HepG2 (cell line): ENCODE results near the gene GGA3. TPM values are rescaled to one million over a fixed set of nuclear protein-coding genes. Genes with fewer than 3 reads are reported as not detected.

Experiments used
- ATF7-NPFF ChIP-seq: sonication (generic); formaldehyde crosslinking; IDR thresholded peaks from 2 replicates; pipeline ENCODE4 v1.8.1; 2023; ENCODE audit warnings: mild to moderate bottlenecking, low read depth, missing genetic modification reagents, moderate library complexity
- DRAP1 ChIP-seq: IDR thresholded peaks from 2 replicates; pipeline ENCODE4 v1.6.1; 2016; ENCODE audit warnings: missing genetic modification reagents, missing compliant biosample characterization
- GFI1 ChIP-seq: sonication (generic); formaldehyde crosslinking; IDR thresholded peaks from 2 replicates; pipeline ENCODE4 v1.5.0; 2020; ENCODE audit warnings: missing genetic modification reagents, mild to moderate bottlenecking, borderline replicate concordance
- NRL ChIP-seq: sonication (generic); formaldehyde crosslinking; IDR thresholded peaks from 2 replicates; pipeline ENCODE4 v1.5.0; 2020; ENCODE audit warnings: missing genetic modification reagents, mild to moderate bottlenecking, moderate library complexity, borderline replicate concordance
- PCBP2 ChIP-seq: fragments of 200-400 bp; formaldehyde crosslinking; optimal IDR thresholded peaks from 2 replicates; pipeline ENCODE3; 2018; ENCODE audit warnings: low read length, low read depth; ENCODE audit not compliant: poor library complexity, severe bottlenecking
- PHF21A ChIP-seq: sonication (generic); formaldehyde crosslinking; IDR thresholded peaks from 2 replicates; pipeline ENCODE4 v1.5.0; 2020; ENCODE audit warnings: mild to moderate bottlenecking, missing genetic modification reagents
- PLSCR1 ChIP-seq: sonication (generic); formaldehyde crosslinking; IDR thresholded peaks from 2 replicates; pipeline ENCODE4 v1.5.0; 2020; ENCODE audit warnings: missing genetic modification reagents, mild to moderate bottlenecking, borderline replicate concordance
- POGZ ChIP-seq: sonication (generic); formaldehyde crosslinking; IDR thresholded peaks from 2 replicates; pipeline ENCODE4 v1.4.0; 2020; ENCODE audit warnings: mild to moderate bottlenecking, missing genetic modification reagents
- RXRB ChIP-seq: IDR thresholded peaks from 2 replicates; pipeline ENCODE4 v1.6.1; 2016; ENCODE audit warnings: borderline replicate concordance, missing genetic modification reagents, missing compliant biosample characterization
- SAFB2 ChIP-seq: sonication (generic); formaldehyde crosslinking; IDR thresholded peaks from 2 replicates; pipeline ENCODE4 v1.5.1; 2020; ENCODE audit warnings: missing genetic modification reagents, low read depth, mild to moderate bottlenecking, borderline replicate concordance
- TP53 ChIP-seq: sonication (generic); formaldehyde crosslinking; conservative IDR thresholded peaks from 2 replicates; pipeline ENCODE4 v1.4.0; 2020; ENCODE audit warnings: missing genetic modification reagents
- YEATS2 ChIP-seq: sonication (generic); formaldehyde crosslinking; IDR thresholded peaks from 2 replicates; pipeline ENCODE4 v1.4.0; 2020; ENCODE audit warnings: missing genetic modification reagents, borderline replicate concordance
- ZFP36L1 ChIP-seq: sonication (generic); formaldehyde crosslinking; IDR thresholded peaks from 2 replicates; pipeline ENCODE4 v1.8.0; 2022; ENCODE audit warnings: mild to moderate bottlenecking, missing genetic modification reagents, moderate library complexity
- ZHX2 ChIP-seq, 2 experiments: sonication (generic) in 1 of 2; formaldehyde crosslinking in 1 of 2; IDR thresholded peaks; 2 replicates each; pipeline versions ENCODE4 v1.6.1 to v1.9.0; 2014 to 2022; ENCODE audit warnings: antibody characterized with exemption in 1 of 2, borderline replicate concordance in 1 of 2, inconsistent platforms in 1 of 2, low read depth in 1 of 2, missing genetic modification reagents in 1 of 2
- ZKSCAN1 ChIP-seq: fragments of 150-350 bp; IDR thresholded peaks from 2 replicates; pipeline ENCODE4 v1.6.1; 2014; ENCODE audit warnings: low read length
- ZNF124 ChIP-seq: sonication (generic); formaldehyde crosslinking; IDR thresholded peaks from 2 replicates; pipeline ENCODE4 v1.4.0; 2020; ENCODE audit warnings: missing genetic modification reagents
- ZNF879 ChIP-seq: sonication (generic); formaldehyde crosslinking; IDR thresholded peaks from 2 replicates; pipeline ENCODE4 v1.8.1; 2023; ENCODE audit warnings: missing genetic modification reagents
- polyA plus RNA-seq, 8 experiments: library from polyadenylated mRNA; depleted of rRNA in 3 of 8; stranded (reverse) in 7 of 8; unstranded in 1 of 8; fragments of >200 nt; fragmentation: Illumina TruSeq in 4 of 8; extraction: Trizol in 4 of 8; gene quantifications; 2 replicates each; pipeline versions ENCODE4 v1.2.1 to v1.2.3, GENCODE V29; 2011 to 2016; ENCODE audit warnings: low read depth in 4 of 8, missing spikeins in 1 of 8, mixed read lengths in 1 of 8; ENCODE audit not compliant: insufficient read depth in 1 of 8
- total RNA-seq, 5 experiments: library from RNA; depleted of rRNA; stranded (reverse); fragments of >200 nt; fragmentation: Illumina TruSeq; extraction: Trizol; gene quantifications; 2 replicates each; pipeline ENCODE4 v1.2.3, GENCODE V29; 2016; ENCODE audit warnings: low read depth in 1 of 5
- TF ChIP-seq, protein P1 (sequence below): sonication (generic); formaldehyde crosslinking; conservative IDR thresholded peaks from 2 replicates; pipeline ENCODE4 v1.4.0; 2020; ENCODE audit warnings: missing genetic modification reagents

GGA3 gene
- total and polyA plus RNA-seq, 2 of the 13 experiments (the other 11 are each of a cell fraction or from before 2014, with no cell fraction given): 28.4 to 43.7 TPM

GRCh38 chr17:75308732-75309629, 47.6 kb upstream of the GGA3 start (continued):
- TF ChIP-seq ZHX2 (IDR thresholded peaks at IDR 0.05; ENCODE audit: low read depth): no peak
- no peak; the same call in 1 of the 2 replicates for TF ChIP-seq ZHX2 (CRISPR knock-in tag; IDR thresholded peaks at IDR 0.05; ENCODE audit: borderline replicate concordance)
- TF ChIP-seq PHF21A (CRISPR knock-in tag): peak; percentile 91
- peak; percentile 14; the same call in 1 of the 2 replicates for TF ChIP-seq ATF7-NPFF (CRISPR knock-in tag)
- TF ChIP-seq GFI1 (CRISPR knock-in tag): peak; percentile 86
- TF ChIP-seq ZNF879 (CRISPR knock-in tag): no peak
- peak; percentile 95 for TF ChIP-seq RXRB (CRISPR knock-in tag)
- TF ChIP-seq, protein P1, sequence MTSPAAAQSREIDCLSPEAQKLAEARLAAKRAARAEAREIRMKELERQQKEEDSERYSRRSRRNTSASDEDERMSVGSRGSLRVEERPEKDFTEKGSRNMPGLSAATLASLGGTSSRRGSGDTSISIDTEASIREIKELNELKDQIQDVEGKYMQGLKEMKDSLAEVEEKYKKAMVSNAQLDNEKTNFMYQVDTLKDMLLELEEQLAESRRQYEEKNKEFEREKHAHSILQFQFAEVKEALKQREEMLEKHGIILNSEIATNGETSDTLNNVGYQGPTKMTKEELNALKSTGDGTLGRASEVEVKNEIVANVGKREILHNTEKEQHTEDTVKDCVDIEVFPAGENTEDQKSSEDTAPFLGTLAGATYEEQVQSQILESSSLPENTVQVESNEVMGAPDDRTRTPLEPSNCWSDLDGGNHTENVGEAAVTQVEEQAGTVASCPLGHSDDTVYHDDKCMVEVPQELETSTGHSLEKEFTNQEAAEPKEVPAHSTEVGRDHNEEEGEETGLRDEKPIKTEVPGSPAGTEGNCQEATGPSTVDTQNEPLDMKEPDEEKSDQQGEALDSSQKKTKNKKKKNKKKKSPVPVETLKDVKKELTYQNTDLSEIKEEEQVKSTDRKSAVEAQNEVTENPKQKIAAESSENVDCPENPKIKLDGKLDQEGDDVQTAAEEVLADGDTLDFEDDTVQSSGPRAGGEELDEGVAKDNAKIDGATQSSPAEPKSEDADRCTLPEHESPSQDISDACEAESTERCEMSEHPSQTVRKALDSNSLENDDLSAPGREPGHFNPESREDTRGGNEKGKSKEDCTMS (CRISPR knock-in tag): no peak
- TF ChIP-seq TP53 (CRISPR knock-in tag): no peak
- TF ChIP-seq ZFP36L1 (CRISPR knock-in tag): 0 out of 2 replicates have a peak, but pooled peaks have one; percentile 79
- TF ChIP-seq PLSCR1 (CRISPR knock-in tag): no peak
- peak; percentile 19; the same call in 1 of the 2 replicates for TF ChIP-seq ZNF124 (CRISPR knock-in tag)
- TF ChIP-seq SAFB2 (CRISPR knock-in tag): peak; percentile 45; the same call in 1 of the 2 replicates
- TF ChIP-seq ZKSCAN1: no peak
- peak; percentile 61; the same call in 1 of the 2 replicates for TF ChIP-seq DRAP1
- peak; percentile 79; the same call in 1 of the 2 replicates for TF ChIP-seq NRL (CRISPR knock-in tag)
- peak; percentile 88 for TF ChIP-seq YEATS2 (CRISPR knock-in tag)
- TF ChIP-seq POGZ (CRISPR knock-in tag): 0 out of 2 replicates have a peak, but pooled peaks have one; percentile 15
- TF ChIP-seq PCBP2: no peak
